Measurements from ENCODE around the gene RAPGEFL1.

DNA sequence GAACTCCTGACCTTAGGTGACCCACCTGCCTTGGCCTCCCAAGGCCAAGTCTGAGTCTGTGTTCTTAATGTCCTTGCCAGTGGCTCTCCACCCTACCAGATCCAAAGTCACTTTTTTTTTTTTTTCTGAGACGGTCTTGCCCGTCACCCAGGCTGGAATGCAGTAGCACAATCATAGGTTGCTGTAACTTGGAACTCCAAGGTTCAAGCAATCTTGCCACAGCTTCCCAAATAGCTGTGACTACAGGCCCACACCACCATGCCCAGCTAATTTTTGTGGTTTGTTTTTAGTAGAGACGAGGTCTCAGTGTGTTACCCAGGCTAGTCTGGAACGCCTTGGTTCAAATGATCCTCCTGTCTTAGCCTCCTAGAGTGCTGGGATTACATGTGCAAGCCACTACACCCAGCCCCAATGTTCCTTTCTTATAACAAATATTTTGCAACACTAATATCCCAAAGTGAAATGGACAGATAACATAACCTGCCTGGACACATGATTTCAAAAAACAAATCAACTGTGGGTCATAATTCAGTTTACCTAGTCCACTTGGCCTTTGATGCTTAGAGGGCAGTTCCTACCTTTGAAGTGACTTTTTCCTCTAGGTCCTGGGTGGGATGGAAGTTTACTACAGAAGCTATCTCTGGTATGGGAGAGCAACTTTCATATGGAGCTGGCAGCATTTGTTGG, 4.0 kb upstream of the RAPGEFL1 start:
- TF ChIP-seq, protein P1, sequence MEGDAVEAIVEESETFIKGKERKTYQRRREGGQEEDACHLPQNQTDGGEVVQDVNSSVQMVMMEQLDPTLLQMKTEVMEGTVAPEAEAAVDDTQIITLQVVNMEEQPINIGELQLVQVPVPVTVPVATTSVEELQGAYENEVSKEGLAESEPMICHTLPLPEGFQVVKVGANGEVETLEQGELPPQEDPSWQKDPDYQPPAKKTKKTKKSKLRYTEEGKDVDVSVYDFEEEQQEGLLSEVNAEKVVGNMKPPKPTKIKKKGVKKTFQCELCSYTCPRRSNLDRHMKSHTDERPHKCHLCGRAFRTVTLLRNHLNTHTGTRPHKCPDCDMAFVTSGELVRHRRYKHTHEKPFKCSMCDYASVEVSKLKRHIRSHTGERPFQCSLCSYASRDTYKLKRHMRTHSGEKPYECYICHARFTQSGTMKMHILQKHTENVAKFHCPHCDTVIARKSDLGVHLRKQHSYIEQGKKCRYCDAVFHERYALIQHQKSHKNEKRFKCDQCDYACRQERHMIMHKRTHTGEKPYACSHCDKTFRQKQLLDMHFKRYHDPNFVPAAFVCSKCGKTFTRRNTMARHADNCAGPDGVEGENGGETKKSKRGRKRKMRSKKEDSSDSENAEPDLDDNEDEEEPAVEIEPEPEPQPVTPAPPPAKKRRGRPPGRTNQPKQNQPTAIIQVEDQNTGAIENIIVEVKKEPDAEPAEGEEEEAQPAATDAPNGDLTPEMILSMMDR (IDR thresholded peaks at IDR 0.05), result no peak
- no peak for TF ChIP-seq EZH2 (IDR thresholded peaks at IDR 0.05; ENCODE audit: borderline replicate concordance, insufficient read depth, low read depth, low read length, poor library complexity, severe bottlenecking)
